A549 (cell line): Measurements from ENCODE around the gene CAMTA1.

Experiments used
- BHLHE40 ChIP-seq: IDR thresholded peaks from 2 replicates; pipeline ENCODE4 v1.6.1; 2012; ENCODE audit warnings: low read depth, low read length, inconsistent platforms
- CHD2 ChIP-seq: fragments of 150-350 bp; IDR thresholded peaks from 2 replicates; pipeline ENCODE4 v1.6.1; 2014; ENCODE audit warnings: low read length; ENCODE audit not compliant: partially characterized antibody
- CTCF ChIP-seq: fragments of >200 bp; sonication (Bioruptor Twin); formaldehyde crosslinking; IDR thresholded peaks from 3 replicates; pipeline ENCODE4 v1.5.1; 2016
- EHMT2 ChIP-seq: fragments of 200-600 bp; sonication (generic); IDR thresholded peaks from 2 replicates; pipeline ENCODE4 v1.6.1; 2016; ENCODE audit warnings: antibody characterized with exemption, low read depth, mild to moderate bottlenecking, moderate library complexity
- EP300 ChIP-seq, 2 experiments: fragments of >200 bp; sonication (Bioruptor Twin); formaldehyde crosslinking; IDR thresholded peaks; 2 replicates in 1 of 2; 3 replicates in 1 of 2; pipeline ENCODE4 v1.6.1; 2016 to 2017
- HDAC2 ChIP-seq: fragments of 200-600 bp; sonication (generic); IDR thresholded peaks from 2 replicates; pipeline ENCODE4 v1.6.1; 2016
- JUNB ChIP-seq: fragments of >200 bp; sonication (Bioruptor Twin); formaldehyde crosslinking; IDR thresholded peaks from 2 replicates; pipeline ENCODE4 v1.6.1; 2016
- POLR2A ChIP-seq: IDR thresholded peaks from 2 replicates; pipeline ENCODE4 v1.6.1; 2012; ENCODE audit warnings: mild to moderate bottlenecking, low read length
- RCOR1 ChIP-seq: fragments of 150-350 bp; IDR thresholded peaks from 2 replicates; pipeline ENCODE4 v1.6.1; 2014; ENCODE audit warnings: antibody characterized with exemption, low read length, low read depth
- REST ChIP-seq: fragments of 200-600 bp; sonication (generic); IDR thresholded peaks from 2 replicates; pipeline ENCODE4 v1.6.1; 2016; ENCODE audit warnings: antibody characterized with exemption, mild to moderate bottlenecking, moderate library complexity
- RNF2 ChIP-seq: fragments of 200-600 bp; sonication (generic); IDR thresholded peaks from 2 replicates; pipeline ENCODE4 v1.6.1; 2016; ENCODE audit warnings: low read depth, mild to moderate bottlenecking, antibody characterized with exemption, moderate library complexity, borderline replicate concordance
- SMC3 ChIP-seq: fragments of >200 bp; sonication (Bioruptor Twin); formaldehyde crosslinking; IDR thresholded peaks from 3 replicates; pipeline ENCODE4 v1.6.1; 2018; ENCODE audit warnings: inconsistent platforms
- ZSCAN20 ChIP-seq: fragments of 250-450 bp; sonication (Bioruptor Pico); IDR thresholded peaks from 2 replicates; pipeline ENCODE4 v1.8.0; 2022; ENCODE audit warnings: mild to moderate bottlenecking, moderate library complexity

GRCh38 chr1:6899621-6900020 lies 114.4 kb downstream of the CAMTA1 start:
- TF ChIP-seq REST (no peak), RCOR1 (no peak), RNF2 (no peak), CTCF (no peak), POLR2A (no peak), EP300 (IDR thresholded peaks at IDR 0.05) (no peak), HDAC2 (no peak), CHD2 (no peak), SMC3 (no peak), BHLHE40 (no peak), JUNB (no peak), EHMT2 (no peak), ZSCAN20 (CRISPR knock-in tag) (no peak)
